ENCODE data around the gene INTS14. TPM values are rescaled to one million over a fixed set of nuclear protein-coding genes. Genes with fewer than 3 reads are reported as not detected.
A peak's percentile ranks its signal among the peaks of the same experiment; 100 is the strongest.

The INTS14 gene
- total RNA-seq, 1 experiment from 2014 or later = 38.2 TPM

DNA sequence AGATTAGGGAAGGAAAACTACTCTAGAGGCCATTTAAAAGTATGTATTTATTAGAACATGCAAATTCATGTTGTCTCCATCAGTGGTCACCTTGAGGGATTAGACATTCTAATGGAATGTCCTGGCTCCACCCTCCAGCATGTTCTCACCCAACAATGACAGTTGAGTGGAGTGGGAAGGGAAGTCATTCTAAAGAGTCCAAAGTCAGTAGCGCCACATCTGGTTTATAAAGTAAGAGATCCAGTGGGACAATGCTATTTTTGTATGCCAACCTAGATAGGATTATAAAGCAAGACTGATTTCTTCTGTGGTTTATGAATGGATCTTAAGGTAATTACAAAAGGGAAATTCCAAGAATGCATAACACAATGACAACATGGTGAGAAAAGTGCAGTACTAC lies 44.1 kb upstream of the INTS14 start:
- Histone ChIP-seq H3K9me3 (no peaks in the 10 kb centered on the region), H3K27me3 (replicated peaks; ENCODE audit: control insufficient read depth, insufficient read depth, low read length) (no peaks in the 10 kb centered on the region), H3K36me3 (ENCODE audit: control insufficient read depth, insufficient read depth, low read length) (no peaks in the 10 kb centered on the region), H3K4me1 (peaks cover 16% of the 10 kb centered on the region), H3K4me3 (ENCODE audit: low read depth, low read length) (no peak overlapping the region)
- no TSS peak for BruUV-seq (replicated peaks)
- Mint-ChIP-seq H3K4me3 (ENCODE audit: unreplicated experiment) (no peak overlapping the region), H3K27ac (ENCODE audit: unreplicated experiment) (no peak overlapping the region), H3K4me1 (ENCODE audit: low read depth, unreplicated experiment) (peaks cover 20% of the 10 kb centered on the region), H3K36me3 (ENCODE audit: insufficient read depth, unreplicated experiment) (no peaks in the 10 kb centered on the region), H3K27me3 (ENCODE audit: insufficient read depth, unreplicated experiment) (no peaks in the 10 kb centered on the region), H3K9me3 (ENCODE audit: unreplicated experiment) (no peaks in the 10 kb centered on the region)
- no peak for DNase-seq
- ChIA-PET CTCF (no interaction called here), POLR2A (interaction anchor here (0.6 kb wide), 1 partner anchor 45 kb away, joined by 6 read pairs; no protein-coding TSS in a partner anchor)
- intact Hi-C loops (cut with micrococcal nuclease; ENCODE audit: unreplicated experiment) = no loop called here
- no peak for TF ChIP-seq CTCF (IDR thresholded peaks at IDR 0.05; ENCODE audit: insufficient read depth in 1 of 2, low read depth in 1 of 2, low read length in 1 of 2, severe bottlenecking in 1 of 2, unreplicated experiment in 1 of 2)

DNA sequence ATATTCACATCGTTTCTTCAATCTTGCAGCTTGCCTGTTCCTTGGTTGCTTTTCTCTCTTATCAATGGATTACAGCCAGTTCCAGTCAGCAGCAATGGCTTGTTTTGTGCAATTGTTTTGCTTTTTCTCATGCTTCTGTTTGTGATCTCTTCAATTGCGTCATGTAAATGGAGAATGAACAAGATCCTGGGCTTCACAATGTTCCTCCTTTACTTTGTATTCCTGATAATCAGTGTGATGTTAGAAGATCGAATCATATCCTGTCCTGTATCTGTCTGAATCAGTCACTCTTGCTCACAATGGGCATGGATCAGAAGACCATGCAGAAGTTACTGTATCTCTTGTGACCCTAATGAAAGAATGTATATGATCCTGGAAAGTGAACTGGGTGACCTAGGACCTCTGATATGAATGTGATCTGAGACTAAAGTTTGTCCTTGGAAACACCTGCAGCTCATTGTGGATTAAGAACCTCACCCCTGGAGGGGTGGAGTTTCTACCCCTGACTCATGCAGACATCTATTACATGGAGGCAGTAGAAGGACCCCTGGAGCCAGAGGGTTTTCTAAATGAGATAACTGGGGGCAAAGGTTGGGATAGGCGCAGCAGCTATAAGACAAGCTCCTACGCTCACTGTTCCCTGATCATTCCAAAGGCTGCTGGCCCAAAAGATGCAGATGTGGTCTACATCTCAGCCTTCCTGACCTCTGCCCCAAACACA lies 43.0 kb upstream of the INTS14 start:
- H3K9me3 Mint-ChIP-seq (ENCODE audit: unreplicated experiment) = no peaks in the 10 kb centered on the region
- TF ChIP-seq CTCF (IDR thresholded peaks at IDR 0.05; ENCODE audit: insufficient read depth in 1 of 2, low read depth in 1 of 2, low read length in 1 of 2, severe bottlenecking in 1 of 2, unreplicated experiment in 1 of 2) = no peak
- peaks cover 20% of the 10 kb centered on the region for H3K4me1 Mint-ChIP-seq (ENCODE audit: low read depth, unreplicated experiment)
- no peak overlapping the region for H3K4me3 ChIP-seq (ENCODE audit: low read depth, low read length)
- H3K27ac Mint-ChIP-seq (ENCODE audit: unreplicated experiment) = peak overlapping the region; percentile 34
- H3K4me3 Mint-ChIP-seq (ENCODE audit: unreplicated experiment) = no peak overlapping the region
- peaks cover 16% of the 10 kb centered on the region for H3K4me1 ChIP-seq
- no peaks in the 10 kb centered on the region for H3K27me3 ChIP-seq (replicated peaks; ENCODE audit: control insufficient read depth, insufficient read depth, low read length)
- intact Hi-C loops (cut with micrococcal nuclease; ENCODE audit: unreplicated experiment) = no loop called here
- H3K36me3 ChIP-seq (ENCODE audit: control insufficient read depth, insufficient read depth, low read length) = no peaks in the 10 kb centered on the region
- no TSS peak for BruUV-seq (replicated peaks)
- no peak for DNase-seq
- POLR2A ChIA-PET = no interaction called here
- H3K9me3 ChIP-seq = no peaks in the 10 kb centered on the region
- H3K36me3 Mint-ChIP-seq (ENCODE audit: insufficient read depth, unreplicated experiment) = no peaks in the 10 kb centered on the region
- CTCF ChIA-PET = interaction anchor here (0.7 kb wide), 1 partner anchor 180 kb away, joined by 4 read pairs; no protein-coding TSS in a partner anchor
- no peaks in the 10 kb centered on the region for H3K27me3 Mint-ChIP-seq (ENCODE audit: insufficient read depth, unreplicated experiment)

GRCh38 chr15:65653341-65653740 lies 42.4 kb upstream of the INTS14 start:
- Mint-ChIP-seq H3K36me3 (ENCODE audit: insufficient read depth, unreplicated experiment) (no peaks in the 10 kb centered on the region), H3K27ac (ENCODE audit: unreplicated experiment) (no peak overlapping the region), H3K27me3 (ENCODE audit: insufficient read depth, unreplicated experiment) (no peaks in the 10 kb centered on the region), H3K4me1 (ENCODE audit: low read depth, unreplicated experiment) (peaks cover 20% of the 10 kb centered on the region), H3K9me3 (ENCODE audit: unreplicated experiment) (no peaks in the 10 kb centered on the region), H3K4me3 (ENCODE audit: unreplicated experiment) (no peak overlapping the region)
- intact Hi-C loops (cut with micrococcal nuclease; ENCODE audit: unreplicated experiment) = no loop called here
- Histone ChIP-seq H3K9me3 (no peaks in the 10 kb centered on the region), H3K27me3 (replicated peaks; ENCODE audit: control insufficient read depth, insufficient read depth, low read length) (no peaks in the 10 kb centered on the region), H3K36me3 (ENCODE audit: control insufficient read depth, insufficient read depth, low read length) (no peaks in the 10 kb centered on the region), H3K4me3 (ENCODE audit: low read depth, low read length) (no peak overlapping the region), H3K4me1 (peaks cover 16% of the 10 kb centered on the region)
- no peak for TF ChIP-seq CTCF (IDR thresholded peaks at IDR 0.05; ENCODE audit: insufficient read depth in 1 of 2, low read depth in 1 of 2, low read length in 1 of 2, severe bottlenecking in 1 of 2, unreplicated experiment in 1 of 2)
- DNase-seq = no peak
- ChIA-PET POLR2A (no interaction called here), CTCF (no interaction called here)
- no TSS peak for BruUV-seq (replicated peaks)

All from Caco-2 (cell line).